Left renal cortex interstitium (tissue), 4 donors: ENCODE measurements around the gene CDC42EP4. TPM values are rescaled to one million over a fixed set of nuclear protein-coding genes. Genes with fewer than 3 reads are reported as not detected.

ENCODE experiments used
- DNase-seq, 4 donors: peaks; one replicate each; pipeline ENCODE4 v3.0.0-alpha.2; 2013; ENCODE audit warnings: low read depth in 4 of 4, low spot score in 2 of 4, missing footprints in 1 of 4
- polyA plus RNA-seq, 4 donors: library from polyadenylated mRNA; unstranded; fragments of 120-200 nt; gene quantifications; one replicate each; pipeline ENCODE4 v1.2.1, GENCODE V29; 2013; ENCODE audit not compliant: insufficient read length in 4 of 4

The CDC42EP4 gene, protein sequence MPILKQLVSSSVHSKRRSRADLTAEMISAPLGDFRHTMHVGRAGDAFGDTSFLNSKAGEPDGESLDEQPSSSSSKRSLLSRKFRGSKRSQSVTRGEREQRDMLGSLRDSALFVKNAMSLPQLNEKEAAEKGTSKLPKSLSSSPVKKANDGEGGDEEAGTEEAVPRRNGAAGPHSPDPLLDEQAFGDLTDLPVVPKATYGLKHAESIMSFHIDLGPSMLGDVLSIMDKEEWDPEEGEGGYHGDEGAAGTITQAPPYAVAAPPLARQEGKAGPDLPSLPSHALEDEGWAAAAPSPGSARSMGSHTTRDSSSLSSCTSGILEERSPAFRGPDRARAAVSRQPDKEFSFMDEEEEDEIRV
- polyA plus RNA-seq, result 10 to 100 TPM; 40.0 to 65.0 (median 51.3) TPM

DNA sequence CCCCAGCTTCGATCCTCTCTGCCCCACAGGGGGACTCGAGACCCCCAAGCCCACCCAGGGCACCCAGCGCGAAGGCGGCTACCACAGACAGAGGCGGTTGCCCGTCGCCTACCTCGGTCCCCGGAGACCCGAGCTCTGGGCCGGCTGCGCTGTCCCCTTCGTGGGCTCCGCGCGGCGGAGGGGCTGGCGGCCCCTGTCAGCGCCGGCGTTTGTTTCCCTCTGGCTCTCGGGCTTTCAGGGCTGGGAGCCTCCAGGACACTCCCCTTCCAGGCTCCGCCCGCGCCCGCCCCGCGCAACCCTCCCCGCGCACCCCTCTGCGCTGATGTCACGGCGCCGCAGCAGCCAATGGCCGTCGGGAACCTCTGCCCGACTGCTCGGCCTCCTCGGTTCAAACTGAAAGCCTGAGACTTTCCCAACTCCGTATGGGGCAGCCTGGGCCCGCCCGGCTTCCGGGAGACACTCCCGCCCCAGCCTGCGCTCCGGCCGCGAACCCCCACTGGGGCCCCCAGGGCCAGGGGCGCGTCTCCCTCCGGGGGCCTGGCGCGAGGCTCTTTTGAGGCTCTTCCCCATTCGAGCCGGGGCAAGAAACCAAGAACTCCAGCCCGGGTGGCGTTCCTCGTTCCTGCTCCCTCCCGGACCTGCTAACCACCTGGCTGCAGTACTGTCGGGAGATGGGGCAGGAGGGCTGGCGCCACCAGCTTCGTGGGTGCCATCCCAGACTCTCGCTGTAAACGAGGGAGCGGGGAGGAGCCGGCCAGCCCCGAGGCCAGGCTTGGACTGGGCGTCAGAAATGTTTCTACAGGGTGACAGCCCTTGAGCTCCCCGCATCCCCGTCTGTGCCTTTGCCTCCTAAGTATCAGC lies at the start of gene CDC42EP4:
Gene CDC42EP4 (minus strand): TSS at position 221 of the 861 bp plus-strand sequence. CDS start 25,501 bp downstream, outside the sequence.
- peak in 3 of 4 donors; percentile 75 to 91 (median 87) for DNase-seq

DNA sequence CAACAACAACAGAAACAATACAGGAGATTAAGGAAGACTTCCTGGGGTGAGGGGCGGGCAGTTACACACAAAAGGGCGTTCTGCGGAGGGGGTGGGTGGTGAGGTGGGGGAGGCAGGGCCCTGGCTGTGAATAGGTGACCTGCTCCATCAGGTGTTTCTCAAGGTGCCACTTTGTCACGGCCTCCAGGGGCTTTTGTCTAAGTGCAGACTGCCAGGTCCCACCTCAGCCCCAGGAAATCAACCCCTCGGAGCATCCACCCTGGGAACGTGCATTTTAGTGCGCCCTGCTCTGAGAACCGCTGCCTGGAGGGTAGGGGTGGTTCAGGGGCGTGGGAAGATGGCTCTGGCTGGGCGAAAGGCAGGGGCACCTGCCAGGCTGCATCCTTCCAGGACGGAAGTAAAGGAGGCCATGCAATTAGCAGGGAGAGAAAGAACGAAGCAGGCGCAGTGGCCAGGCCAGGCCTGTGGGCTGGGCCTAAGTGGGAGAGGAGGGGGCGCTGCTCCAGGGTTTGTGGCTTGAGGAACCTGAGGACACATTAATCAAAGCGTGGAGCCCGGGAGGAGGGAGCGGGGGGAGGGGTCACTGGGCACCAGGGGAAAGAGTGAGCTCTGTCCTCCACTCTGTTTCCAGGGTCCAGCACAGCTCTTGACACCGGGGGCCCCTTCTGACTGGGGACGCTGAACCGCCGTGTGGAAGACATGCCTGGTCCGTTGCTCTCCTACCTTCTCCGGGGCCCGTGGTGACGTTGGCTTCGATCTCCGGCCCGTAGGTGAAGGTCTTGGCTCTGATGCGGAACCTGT lies 49.4 kb upstream of the CDC42EP4 start:
- DNase-seq, result peak in 1 of 4 donors; percentile 62

DNA sequence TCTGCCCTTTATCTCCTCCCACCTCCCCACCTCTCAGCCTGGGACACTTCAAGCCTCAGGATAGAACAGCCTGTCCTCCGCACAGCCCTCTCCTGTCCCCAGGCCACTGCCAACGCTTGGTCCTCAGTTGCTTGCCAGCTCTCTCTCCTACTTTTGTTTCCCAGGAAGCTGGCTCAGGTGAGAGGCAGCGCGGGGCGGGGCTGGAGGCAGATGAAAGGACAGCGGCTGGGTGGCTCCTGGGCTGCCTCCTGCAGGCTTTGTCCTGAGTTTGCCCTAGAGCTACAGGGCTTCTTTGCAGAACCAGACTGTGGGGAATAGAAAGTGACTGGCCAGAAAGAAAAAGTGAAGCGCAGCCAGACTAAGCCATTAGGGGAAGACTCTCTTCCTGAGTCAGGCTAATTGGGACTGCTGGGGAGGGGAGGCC lies 48.2 kb upstream of the CDC42EP4 start:
- no peak for DNase-seq

DNA sequence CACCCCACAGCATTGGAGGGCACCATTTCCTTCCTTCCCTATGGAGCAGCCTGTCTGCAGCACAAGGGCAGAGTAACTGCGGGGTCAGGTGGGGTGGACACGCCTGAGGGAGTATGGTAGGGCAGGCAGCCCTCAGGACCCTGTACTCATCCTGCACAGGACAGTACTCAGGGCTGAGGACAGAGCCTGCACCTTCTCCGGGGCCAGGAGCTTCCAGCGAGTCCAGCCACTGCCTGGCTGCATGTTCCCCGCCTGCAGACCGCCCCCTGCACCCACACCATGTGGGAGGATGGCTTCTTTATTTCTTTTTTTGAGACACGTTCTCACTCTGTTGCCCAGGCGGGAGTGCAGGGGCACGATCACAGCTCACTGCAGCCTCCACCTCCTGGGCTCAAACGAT lies 47.6 kb upstream of the CDC42EP4 start:
- DNase-seq, result no peak

DNA sequence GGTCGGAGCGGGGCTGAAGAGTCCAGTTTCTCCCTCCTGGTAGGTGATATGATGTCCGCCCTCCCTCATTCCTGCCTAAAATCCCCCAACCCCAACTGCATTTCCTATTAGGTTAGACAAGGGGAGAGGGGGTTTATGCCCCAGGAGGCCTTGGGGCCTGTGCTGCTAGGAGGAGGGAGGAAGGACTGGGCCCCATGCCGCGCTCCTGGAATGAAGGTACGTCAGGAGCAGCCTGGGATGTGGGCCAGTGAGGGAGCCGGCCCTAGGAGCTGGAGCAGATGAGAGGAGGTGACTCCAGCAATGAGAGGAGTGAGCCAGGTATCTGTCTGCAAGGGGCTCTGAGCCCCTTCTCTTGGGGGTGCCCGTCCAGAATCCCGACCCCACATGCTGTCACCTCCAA lies 46.9 kb upstream of the CDC42EP4 start:
- DNase-seq, result no peak

DNA sequence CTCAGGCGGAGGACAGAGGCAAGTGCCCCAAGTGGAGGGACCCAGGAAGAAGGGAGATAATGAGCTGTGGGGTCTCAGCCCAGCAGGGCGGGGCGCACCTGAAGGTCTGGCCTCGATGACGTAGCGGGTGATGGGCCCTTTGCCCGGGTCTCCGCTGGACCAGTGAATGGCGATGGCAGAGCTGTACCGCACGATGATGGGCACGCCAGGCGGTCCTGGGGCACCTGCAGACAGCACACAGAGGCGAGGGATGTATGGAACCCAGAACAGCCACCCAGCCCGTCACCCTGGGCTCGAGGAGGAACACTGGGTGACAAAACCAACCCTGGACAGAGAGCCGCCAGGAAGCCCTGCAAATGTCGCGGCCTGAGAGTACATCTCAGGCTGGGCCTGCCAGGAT lies 46.2 kb upstream of the CDC42EP4 start:
- DNase-seq, result no peak

DNA sequence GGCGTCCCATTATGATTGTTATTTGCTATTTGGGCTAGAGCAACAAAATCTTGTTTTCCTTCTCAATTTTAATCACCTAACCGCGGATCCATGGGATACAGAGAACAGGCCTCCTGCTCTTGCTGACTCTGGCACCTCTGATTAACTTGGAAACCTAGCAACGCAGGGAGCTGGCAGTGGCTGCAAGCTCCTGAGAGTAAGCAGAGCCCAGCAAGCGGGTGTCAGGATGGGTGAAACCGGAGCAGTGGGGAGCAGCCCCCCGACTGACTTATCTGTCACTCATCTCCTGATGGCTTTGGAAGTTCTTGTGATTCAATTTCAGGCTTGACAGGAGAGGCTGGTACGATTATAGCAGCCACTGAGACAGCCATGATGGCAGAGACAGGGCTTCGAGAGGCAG lies 45.5 kb upstream of the CDC42EP4 start:
- DNase-seq, result no peak

DNA sequence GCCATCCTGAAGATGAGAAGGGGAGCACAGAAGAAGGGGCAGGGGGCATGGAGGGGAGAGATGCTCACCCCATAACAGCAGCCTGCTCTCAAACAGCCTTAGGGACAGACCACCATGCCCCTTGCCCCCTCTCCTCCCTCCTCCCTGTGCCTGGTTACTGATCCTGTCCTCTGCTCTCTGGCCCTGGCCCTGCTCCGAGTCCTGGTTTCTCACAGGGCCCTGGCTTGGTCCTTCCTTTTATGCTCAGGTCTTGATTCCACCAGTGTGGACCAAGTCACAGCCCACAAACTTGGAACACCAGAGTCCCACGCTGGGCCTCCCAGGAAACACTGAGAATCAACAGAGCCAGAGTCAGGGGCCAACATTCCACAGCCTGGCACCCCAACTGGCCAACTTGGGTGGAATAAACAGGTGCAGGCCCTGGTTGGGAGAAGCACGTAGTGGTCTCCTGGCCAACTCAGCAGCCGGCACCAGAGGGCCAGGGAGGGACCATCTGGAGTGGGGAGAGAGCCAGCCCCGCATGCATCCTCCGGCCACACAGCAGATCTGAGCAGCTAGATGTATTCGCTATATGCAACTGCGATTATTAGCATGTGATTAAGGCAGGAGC lies 44.9 kb upstream of the CDC42EP4 start:
- no peak for DNase-seq

DNA sequence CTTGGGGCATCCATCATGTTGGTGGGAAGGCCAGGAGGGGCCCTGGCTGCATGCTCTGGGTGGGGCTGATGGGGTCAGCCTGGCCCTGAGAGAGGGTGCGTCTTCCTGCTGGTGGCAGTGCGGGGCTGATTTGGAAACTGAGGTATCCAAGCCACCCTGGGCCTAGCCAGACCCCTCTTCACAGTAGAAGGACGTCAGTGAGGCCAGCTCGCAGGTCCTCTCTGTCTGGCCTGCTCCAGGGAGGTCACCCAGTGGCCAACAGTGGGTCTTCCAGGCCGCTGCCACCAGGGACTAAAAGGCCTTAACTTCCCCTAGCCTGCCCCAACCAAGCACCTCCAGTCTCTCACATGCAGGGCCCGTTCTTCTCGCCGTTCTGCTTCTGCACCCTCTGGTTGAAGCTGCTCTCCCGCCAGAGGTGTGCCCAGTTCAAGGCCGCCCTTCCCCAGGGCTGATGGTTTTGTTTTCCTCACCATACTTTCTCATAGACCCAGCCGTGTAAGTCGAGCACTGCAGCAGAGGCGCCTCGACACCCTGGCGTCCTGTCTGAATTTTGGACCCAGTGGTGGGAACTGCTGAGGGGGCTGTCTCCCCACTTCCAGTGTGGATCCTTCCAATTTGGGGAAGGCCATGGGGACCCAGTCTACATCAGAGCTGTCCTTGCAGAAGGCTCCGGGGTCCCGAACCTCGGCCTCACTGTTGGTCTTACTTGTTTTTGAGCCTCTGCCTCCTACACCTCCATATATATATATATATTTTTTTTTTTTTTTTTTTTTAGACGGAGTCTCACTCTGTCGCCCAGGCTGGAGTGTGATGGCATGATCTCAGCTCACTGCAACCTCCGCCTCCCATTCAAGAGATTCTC lies 42.9 kb upstream of the CDC42EP4 start:
- DNase-seq, result no peak

DNA sequence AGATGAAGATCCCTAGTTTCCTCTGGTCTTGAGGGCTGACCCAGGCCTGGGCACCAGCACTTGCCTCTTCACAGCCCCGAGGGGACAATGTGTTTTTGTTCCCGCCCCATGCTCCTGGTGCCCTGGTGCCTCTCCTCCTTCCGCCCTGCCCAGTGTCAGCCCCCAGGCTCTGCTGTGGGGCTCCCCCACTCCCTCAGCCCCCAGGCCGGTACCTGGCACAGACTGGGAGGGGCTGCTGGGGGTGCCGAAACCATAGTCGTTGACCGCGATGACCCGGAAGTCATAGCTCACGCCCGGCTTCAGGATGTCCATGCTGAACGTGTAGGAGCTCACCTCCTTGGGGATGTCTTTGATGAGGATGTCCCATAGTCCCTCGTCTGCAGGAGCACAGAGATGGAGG lies 40.5 kb upstream of the CDC42EP4 start:
- DNase-seq, result no peak

DNA sequence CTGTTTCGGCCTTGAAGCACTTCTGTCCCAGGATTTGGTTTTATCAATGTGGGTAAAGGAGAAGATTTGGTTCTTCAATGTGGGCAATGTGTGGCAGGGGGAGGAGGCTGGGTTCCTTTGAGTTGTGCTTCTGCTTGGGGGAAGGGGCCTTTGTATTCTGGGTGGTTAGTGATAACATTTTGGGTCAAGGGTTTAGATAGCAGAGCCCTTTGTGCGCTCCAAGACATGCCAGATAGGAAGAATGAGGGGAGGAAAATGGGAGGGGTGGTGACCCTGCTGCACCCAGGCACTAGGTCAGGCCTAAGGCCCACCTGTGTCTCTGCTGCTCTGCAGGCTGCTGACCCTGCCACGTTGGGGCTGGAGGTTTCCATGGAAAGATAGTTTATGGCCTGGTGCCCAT lies 40.0 kb upstream of the CDC42EP4 start:
- no peak for DNase-seq

DNA sequence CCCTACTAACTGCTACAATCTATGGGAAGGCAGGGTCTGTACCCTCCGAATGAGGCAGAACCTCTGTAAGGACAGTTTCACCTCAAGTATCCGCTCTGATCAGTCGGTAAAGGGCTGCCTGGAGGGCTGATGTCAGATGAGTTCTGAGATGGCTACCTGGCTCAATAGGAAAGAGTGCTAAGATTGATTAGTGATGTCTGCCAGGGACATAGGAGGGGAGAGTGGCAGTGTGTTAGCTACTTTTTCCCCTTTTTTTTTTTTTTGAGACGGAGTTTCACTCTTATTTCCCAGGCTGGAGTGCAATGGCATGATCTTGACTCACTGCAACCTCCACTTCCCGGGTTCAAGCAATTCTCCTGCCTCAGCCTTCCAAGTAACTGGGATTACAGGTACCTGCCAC lies 39.1 kb upstream of the CDC42EP4 start:
- no peak for DNase-seq

DNA sequence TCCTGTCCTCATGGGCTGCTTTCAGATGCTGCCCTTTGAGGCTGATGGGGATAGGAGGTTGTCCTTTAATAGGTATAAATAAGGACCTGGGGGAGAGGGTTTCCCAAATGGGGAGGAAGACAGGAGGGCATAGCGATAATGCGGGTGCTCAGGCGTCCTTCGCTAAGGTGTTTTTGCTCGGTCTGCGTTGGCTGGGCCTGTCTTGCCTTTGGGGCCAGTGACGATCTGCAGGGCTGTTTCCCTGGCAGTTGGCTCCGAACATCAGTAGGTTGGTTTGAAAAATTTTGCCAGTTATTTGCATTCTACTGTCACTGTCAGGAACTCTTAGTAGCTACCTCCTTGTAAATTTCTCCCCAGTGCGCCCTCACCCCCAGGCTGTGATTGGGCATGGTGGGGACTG lies 37.8 kb upstream of the CDC42EP4 start:
- DNase-seq, result no peak

DNA sequence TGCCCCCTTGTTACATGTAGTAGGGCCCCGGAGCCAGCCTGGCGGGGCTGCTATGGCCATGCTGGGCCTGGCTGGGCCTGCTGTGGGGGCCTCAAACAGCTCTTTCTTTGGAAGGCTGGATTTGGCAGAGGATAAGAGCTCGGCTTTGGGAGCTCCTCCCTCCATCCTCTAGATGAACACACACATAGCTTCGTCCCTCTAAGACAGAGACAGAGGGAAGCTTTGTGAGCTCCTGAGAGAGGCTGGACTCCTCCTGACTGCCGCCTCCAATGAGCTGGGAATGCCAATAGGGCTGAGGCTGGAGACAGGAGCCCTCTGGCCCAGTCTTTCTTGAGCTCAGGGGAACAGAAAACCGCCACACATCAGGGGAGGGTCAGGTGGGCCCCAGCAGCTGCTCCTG lies 37.3 kb upstream of the CDC42EP4 start:
- DNase-seq, result no peak

DNA sequence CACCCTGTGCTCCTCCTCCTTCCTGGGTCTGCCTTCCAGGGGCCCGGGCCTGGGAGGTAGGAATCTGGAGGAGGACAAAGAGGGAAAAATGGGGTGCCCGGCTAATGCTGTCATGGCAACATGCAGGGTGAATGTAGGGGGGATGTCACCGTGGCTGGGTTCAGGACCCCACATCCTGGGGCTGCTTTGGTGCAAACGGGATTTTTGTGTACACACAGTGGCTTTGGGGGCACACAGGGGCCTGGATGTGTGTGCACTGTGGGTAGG lies 37.0 kb upstream of the CDC42EP4 start:
- DNase-seq, result no peak

DNA sequence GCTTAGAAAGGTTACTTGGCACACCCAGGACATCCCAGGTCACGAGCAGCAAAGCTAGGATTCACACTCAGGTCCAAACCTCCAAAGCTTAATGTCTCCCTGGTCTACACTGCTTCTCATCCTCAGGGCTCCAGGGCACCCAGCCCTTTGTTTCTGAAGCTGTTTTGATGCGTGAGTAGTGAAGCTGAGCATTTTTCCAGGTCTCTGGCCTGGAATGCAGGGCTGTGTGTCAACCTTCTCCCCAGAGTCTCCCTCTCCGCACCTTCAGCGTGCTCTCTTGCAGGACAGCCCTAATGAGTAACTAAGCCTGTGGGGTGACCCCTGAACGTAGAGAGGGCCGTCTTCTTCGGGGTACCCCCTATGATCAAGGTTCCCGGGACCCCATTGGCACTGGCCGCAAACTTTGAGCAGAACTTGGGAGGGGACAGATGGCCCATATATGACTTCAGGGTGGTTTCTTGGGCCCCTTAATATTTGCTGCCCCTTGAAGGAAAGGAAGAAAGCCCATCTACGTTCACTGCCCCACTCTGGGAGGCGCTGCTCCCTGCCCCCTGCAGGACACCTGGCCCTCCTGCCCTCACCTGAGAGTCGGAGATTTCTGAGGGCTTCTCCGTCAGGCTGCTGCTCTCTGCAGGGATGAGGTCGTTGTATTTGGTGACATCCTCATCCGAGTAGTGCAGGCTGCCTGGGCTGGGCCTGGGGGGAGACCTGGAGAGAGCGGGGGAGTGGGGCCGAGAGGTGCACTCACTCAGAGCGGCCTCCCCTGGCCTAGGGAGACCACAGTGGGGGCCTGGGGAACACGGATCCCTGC lies 36.4 kb upstream of the CDC42EP4 start:
- no peak for DNase-seq

DNA sequence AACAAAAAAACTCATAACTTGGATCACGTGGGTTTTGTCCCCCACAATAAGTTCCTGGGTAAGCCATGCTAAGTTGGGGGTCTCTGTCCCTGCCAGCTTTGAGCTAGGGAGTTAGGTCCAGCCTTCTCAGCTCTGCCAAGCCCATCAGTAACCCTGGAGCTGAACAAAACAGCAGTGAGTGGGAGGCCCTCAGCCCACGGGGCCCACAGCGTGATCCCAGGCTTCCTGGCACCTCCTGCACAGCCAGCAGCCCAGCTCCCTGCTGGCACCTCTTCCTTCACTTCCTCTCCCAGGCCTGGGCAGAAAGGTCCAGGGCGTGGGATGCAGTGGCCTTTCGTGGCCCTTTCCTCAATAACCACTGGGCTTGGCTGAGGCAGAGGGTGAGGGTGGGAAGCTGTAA lies 35.5 kb upstream of the CDC42EP4 start:
- no peak for DNase-seq

DNA sequence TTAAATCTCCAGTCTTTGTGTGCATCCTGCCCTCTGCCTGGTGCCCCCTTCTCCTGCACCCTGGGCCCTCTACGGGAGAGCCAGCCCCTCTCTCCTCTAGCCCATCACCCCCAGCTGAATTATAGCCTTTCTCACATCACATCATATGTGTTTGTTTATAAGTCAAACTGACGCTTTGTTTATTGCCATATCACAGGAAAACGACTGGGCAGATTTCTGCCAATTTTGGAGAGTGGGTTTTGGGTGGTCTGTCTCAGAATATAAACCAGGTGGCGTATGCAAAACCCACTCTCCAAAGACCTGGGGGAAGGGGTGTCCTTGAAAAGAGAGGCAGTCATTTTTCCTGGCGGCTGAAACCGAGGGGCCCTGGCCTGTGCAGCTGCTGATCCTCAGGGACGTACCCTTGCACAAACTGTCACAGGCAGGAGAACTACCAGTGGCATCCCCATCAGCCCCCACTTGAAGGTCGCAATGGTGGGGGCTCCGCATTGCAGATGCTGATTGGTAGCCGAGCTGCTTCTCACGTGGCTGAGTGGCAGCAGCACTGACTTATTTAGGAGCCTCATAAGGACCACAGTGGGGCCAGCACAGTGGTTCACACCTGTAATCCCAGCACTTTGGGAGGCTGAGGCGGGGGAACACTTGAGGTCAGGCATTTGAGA lies 34.8 kb upstream of the CDC42EP4 start:
- DNase-seq, result no peak
